H9 (cell line): ENCODE data around the gene ERCC2. TPM values are rescaled to one million over a fixed set of nuclear protein-coding genes. Genes with fewer than 3 reads are reported as not detected.

Experiments
- DNase-seq: peaks from one replicate; pipeline ENCODE4 v3.0.0-alpha.2; 2017
- H2AFZ ChIP-seq: one replicate; pipeline ENCODE4 v1.6.1; 2013; ENCODE audit warnings: mild to moderate bottlenecking, low read length, control low read depth, moderate library complexity
- H2AK5ac ChIP-seq: 2 replicates; pipeline ENCODE4 v1.6.1; 2013; ENCODE audit warnings: low read length, control low read depth, mixed read lengths; ENCODE audit not compliant: insufficient read length
- H2BK120ac ChIP-seq: one replicate; pipeline ENCODE4 v1.6.1; 2013; ENCODE audit warnings: low read depth, mild to moderate bottlenecking, low read length, control low read depth, inconsistent platforms; ENCODE audit not compliant: poor library complexity, severe bottlenecking
- H2BK12ac ChIP-seq: 2 replicates; pipeline ENCODE4 v1.6.1; 2013; ENCODE audit warnings: low read length, control low read depth, mixed read lengths, low read depth; ENCODE audit not compliant: insufficient read length
- H2BK15ac ChIP-seq: 2 replicates; pipeline ENCODE4 v1.6.1; 2013; ENCODE audit warnings: low read depth, low read length, control low read depth
- H2BK20ac ChIP-seq: one replicate; pipeline ENCODE4 v1.6.1; 2013; ENCODE audit warnings: low read depth, mild to moderate bottlenecking, low read length, control low read depth, inconsistent platforms; ENCODE audit not compliant: poor library complexity, severe bottlenecking
- H2BK5ac ChIP-seq: 2 replicates; pipeline ENCODE4 v1.6.1; 2013; ENCODE audit warnings: low read length, control low read depth, mixed read lengths; ENCODE audit not compliant: insufficient read length
- H3K14ac ChIP-seq: 2 replicates; pipeline ENCODE4 v1.6.1; 2013; ENCODE audit warnings: low read length, control low read depth; ENCODE audit not compliant: insufficient read depth
- H3K18ac ChIP-seq: 2 replicates; pipeline ENCODE4 v1.6.1; 2013; ENCODE audit warnings: low read depth, mild to moderate bottlenecking, mixed read lengths, low read length, control low read depth; ENCODE audit not compliant: insufficient read length
- H3K23ac ChIP-seq: 2 replicates; pipeline ENCODE4 v1.6.1; 2013; ENCODE audit warnings: low read length, control low read depth, mixed read lengths, low read depth; ENCODE audit not compliant: insufficient read length
- H3K23me2 ChIP-seq: 2 replicates; pipeline ENCODE4 v1.6.1; 2013; ENCODE audit warnings: low read depth, mild to moderate bottlenecking, mixed read lengths, low read length, control low read depth; ENCODE audit not compliant: insufficient read length, poor library complexity, severe bottlenecking
- H3K27ac ChIP-seq: 2 replicates; pipeline ENCODE4 v1.5.1; 2013; ENCODE audit warnings: low read length, control low read depth, mixed read lengths, low read depth; ENCODE audit not compliant: insufficient read length
- H3K27me3 ChIP-seq: 2 replicates; pipeline ENCODE4 v1.6.1; 2013; ENCODE audit warnings: low read length, control low read depth, inconsistent platforms; ENCODE audit not compliant: insufficient read depth
- H3K4ac ChIP-seq: 2 replicates; pipeline ENCODE4 v1.6.1; 2013; ENCODE audit warnings: low read depth, mild to moderate bottlenecking, control low read depth, inconsistent platforms, low read length, moderate library complexity
- H3K4me1 ChIP-seq: 2 replicates; pipeline ENCODE4 v1.6.1; 2013; ENCODE audit warnings: low read length, control low read depth, inconsistent platforms; ENCODE audit not compliant: insufficient read depth
- H3K4me2 ChIP-seq: 2 replicates; pipeline ENCODE4 v1.6.1; 2013; ENCODE audit warnings: low read length, control low read depth, mixed read lengths; ENCODE audit not compliant: insufficient read length, insufficient read depth
- H3K56ac ChIP-seq: 2 replicates; pipeline ENCODE4 v1.6.1; 2013; ENCODE audit warnings: low read depth, mild to moderate bottlenecking, mixed read lengths, low read length, control low read depth; ENCODE audit not compliant: insufficient read length
- H3K79me1 ChIP-seq: 2 replicates; pipeline ENCODE4 v1.6.1; 2013; ENCODE audit warnings: low read depth, mild to moderate bottlenecking, moderate library complexity, low read length, control low read depth, inconsistent platforms; ENCODE audit not compliant: insufficient read depth, poor library complexity, severe bottlenecking
- H3K79me2 ChIP-seq: 2 replicates; pipeline ENCODE4 v1.6.1; 2013; ENCODE audit warnings: low read length, control low read depth, inconsistent platforms; ENCODE audit not compliant: insufficient read depth
- H3K9ac ChIP-seq: 2 replicates; pipeline ENCODE4 v1.6.1; 2013; ENCODE audit warnings: low read length, control low read depth, mixed read lengths; ENCODE audit not compliant: insufficient read length; ENCODE audit errors: extremely low read depth
- H3K9me3 ChIP-seq: one replicate; pipeline ENCODE4 v1.6.1; 2013; ENCODE audit warnings: low read depth, low read length, inconsistent platforms; ENCODE audit not compliant: control insufficient read depth
- H3T11ph ChIP-seq: one replicate; pipeline ENCODE4 v1.6.1; 2013; ENCODE audit warnings: mild to moderate bottlenecking, low read length, control low read depth, inconsistent platforms
- H4K20me1 ChIP-seq: one replicate; pipeline ENCODE4 v1.6.1; 2013; ENCODE audit not compliant: control insufficient read depth, insufficient read length, insufficient read depth
- H4K5ac ChIP-seq: 2 replicates; pipeline ENCODE4 v1.6.1; 2013; ENCODE audit warnings: low read depth, mild to moderate bottlenecking, mixed read lengths, low read length, control low read depth; ENCODE audit not compliant: insufficient read length
- H4K8ac ChIP-seq: replicated peaks from 2 replicates; pipeline ENCODE4 v1.6.1; 2013; ENCODE audit warnings: low read length, control low read depth, mixed read lengths, low read depth; ENCODE audit not compliant: insufficient read length
- H4K91ac ChIP-seq: 2 replicates; pipeline ENCODE4 v1.6.1; 2013; ENCODE audit warnings: low read depth, mild to moderate bottlenecking, moderate library complexity, mixed read lengths, low read length, control low read depth; ENCODE audit not compliant: insufficient read length
- H3K27ac Mint-ChIP-seq, 3 experiments: 2 replicates in 2 of 3; 3 replicates in 1 of 3; pipeline ENCODE4 v1.8.0; 2020 to 2021; ENCODE audit warnings: mixed read lengths in 3 of 3, mild to moderate bottlenecking in 1 of 3, moderate library complexity in 1 of 3
- H3K27me3 Mint-ChIP-seq: 2 replicates; pipeline ENCODE4 v1.8.0; 2021; ENCODE audit warnings: low read depth, mild to moderate bottlenecking, moderate library complexity, mixed read lengths
- H3K36me3 Mint-ChIP-seq, 3 experiments: 2 replicates in 2 of 3; 3 replicates in 1 of 3; pipeline ENCODE4 v1.8.0; 2020 to 2021; ENCODE audit warnings: low read depth in 3 of 3, mixed read lengths in 3 of 3; ENCODE audit not compliant: insufficient read depth in 1 of 3
- H3K4me1 Mint-ChIP-seq, 2 experiments: 2 replicates each; pipeline ENCODE4 v1.8.0; 2020; ENCODE audit warnings: mixed read lengths in 2 of 2
- H3K4me3 Mint-ChIP-seq, 2 experiments: 2 replicates in 1 of 2; 3 replicates in 1 of 2; pipeline ENCODE4 v1.8.0; 2020 to 2021; ENCODE audit warnings: mild to moderate bottlenecking in 2 of 2, mixed read lengths in 2 of 2, moderate library complexity in 1 of 2
- H3K9me3 Mint-ChIP-seq, 2 experiments: 2 replicates in 1 of 2; 3 replicates in 1 of 2; pipeline ENCODE4 v1.8.0; 2020; ENCODE audit warnings: mild to moderate bottlenecking in 2 of 2, mixed read lengths in 2 of 2, moderate library complexity in 1 of 2
- CTCF ChIP-seq: fragments of 200-600 bp; sonication (generic); conservative IDR thresholded peaks from 3 replicates; pipeline ENCODE4 v1.8.0; 2021; ENCODE audit warnings: antibody characterized with exemption, mild to moderate bottlenecking
- WGBS: extraction: QIAGEN DNeasy Blood & Tissue Kit; methylation state at CpG from one replicate; pipeline ENCODE4 v1.1.7; 2013; ENCODE audit warnings: missing lambda C conversion rate, low lambda C conversion rate, mixed read lengths; ENCODE audit not compliant: insufficient read length; ENCODE audit errors: extremely low coverage; 5-methylcytosine and 5-hydroxymethylcytosine counted together
- total RNA-seq: library from RNA; stranded (reverse); gene quantifications from 2 replicates; pipeline ENCODE4 v1.2.1, GENCODE V29; 2021

Gene ERCC2
- total RNA-seq, 1 experiment from 2014 or later: 98.7 TPM

GRCh38 chr19:45340899-45341453 lies 29.4 kb downstream of the ERCC2 start:
- no peak overlapping the region for H4K8ac ChIP-seq
- no peak overlapping the region for H3K9ac ChIP-seq

More at GRCh38 chr19:45340899-45341453, 29.4 kb downstream of the ERCC2 start:
- Histone ChIP-seq H3K56ac (no peak overlapping the region), H3T11ph (no peak overlapping the region), H2BK120ac (no peak overlapping the region), H2BK20ac (no peak overlapping the region), H3K4me1 (0 out of 2 replicates have a peak, but pooled peaks cover 2% of the 10 kb centered on the region), H3K79me2 (no peaks in the 10 kb centered on the region), H3K27me3 (peaks cover 4% of the 10 kb centered on the region), H4K91ac (no peak overlapping the region), H3K4ac (no peak overlapping the region), H4K5ac (no peak overlapping the region), H3K9me3 (no peaks in the 10 kb centered on the region), H2BK15ac (no peak overlapping the region), H3K4me2 (peak overlapping the region; percentile 42), H3K27ac (no peak overlapping the region), H3K18ac (no peak overlapping the region), H3K79me1 (no peaks in the 10 kb centered on the region), H2BK5ac (no peak overlapping the region), H3K23me2 (peaks cover 12% of the 10 kb centered on the region), H2AFZ (no peak overlapping the region), H2BK12ac (no peak overlapping the region), H4K20me1 (peaks cover 2% of the 10 kb centered on the region), H2AK5ac (no peak overlapping the region), H3K23ac (no peak overlapping the region), H3K14ac (no peak overlapping the region; the same call in 1 of the 2 replicates)
- no peak overlapping the region for H3K4me3 Mint-ChIP-seq
- H3K36me3 Mint-ChIP-seq: no peaks in the 10 kb centered on the region
- peak; percentile 51 for DNase-seq
- no peak overlapping the region for H3K27ac Mint-ChIP-seq
- H3K27me3 Mint-ChIP-seq: peaks cover 28% of the 10 kb centered on the region
- TF ChIP-seq CTCF: no peak
- H3K4me1 Mint-ChIP-seq: peaks cover 3 to 15% of the 10 kb centered on the region in 2 experiments; a peak in 3 of 4 replicates
- H3K9me3 Mint-ChIP-seq: no peaks in the 10 kb centered on the region; a peak in 2 of 5 replicates
- WGBS: no CpG with 5 or more reads among the region's 25 CpGs
